CD4-positive, CD25-positive, alpha-beta regulatory T cell (primary cell): ENCODE results near the gene BAG5. TPM values are rescaled to one million over a fixed set of nuclear protein-coding genes. Genes with fewer than 3 reads are reported as not detected.
A peak's percentile ranks its signal among the peaks of the same experiment; 100 is the strongest.

Experiments used
- ATAC-seq, 2 donors: fragments of 150-1000 bp; cut with Tn5 transposase; one replicate each; pipeline ENCODE4 v1.10.0; 2021; ENCODE audit warnings: low read depth in 2 of 2, moderate number of reproducible peaks in 2 of 2, moderate library complexity in 1 of 2
- DNase-seq, 3 donors: peaks; one replicate each; pipeline versions ENCODE4 v3.0.0 to v3.0.0-alpha.2; 2012 to 2022; ENCODE audit warnings: mixed read lengths in 1 of 3
- H3K27ac ChIP-seq: one replicate; pipeline ENCODE4 v1.7.0; 2013; ENCODE audit warnings: mild to moderate bottlenecking, low read length; ENCODE audit not compliant: insufficient read depth, poor library complexity, severe bottlenecking
- H3K27me3 ChIP-seq: one replicate; pipeline ENCODE4 v1.7.0; 2013; ENCODE audit warnings: low read length; ENCODE audit not compliant: control insufficient read depth, insufficient read depth
- H3K36me3 ChIP-seq: one replicate; pipeline ENCODE4 v1.7.0; 2013; ENCODE audit warnings: mild to moderate bottlenecking, low read length, moderate library complexity; ENCODE audit not compliant: control insufficient read depth, insufficient read depth
- H3K4me1 ChIP-seq: 2 replicates; pipeline ENCODE4 v1.7.0; 2013; ENCODE audit warnings: mild to moderate bottlenecking, low read length; ENCODE audit not compliant: insufficient read depth, control insufficient read depth, poor library complexity, severe bottlenecking
- H3K4me3 ChIP-seq: one replicate; pipeline ENCODE4 v1.7.0; 2013; ENCODE audit warnings: low read depth, mild to moderate bottlenecking, low read length, moderate library complexity
- H3K9me3 ChIP-seq, 2 experiments: 1 replicate in 1 of 2; 2 replicates in 1 of 2; pipeline ENCODE4 v1.7.0; 2013; ENCODE audit warnings: low read length in 2 of 2, mild to moderate bottlenecking in 1 of 2, moderate library complexity in 1 of 2; ENCODE audit not compliant: control insufficient read depth in 2 of 2
- H3K27ac Mint-ChIP-seq, 3 donors: one replicate each; pipeline ENCODE4 v1.8.0; 2020 to 2022; ENCODE audit warnings: mild to moderate bottlenecking in 3 of 3, mixed read lengths in 3 of 3, moderate library complexity in 2 of 3
- H3K27me3 Mint-ChIP-seq: one replicate; pipeline ENCODE4 v1.8.0; 2022; ENCODE audit warnings: mild to moderate bottlenecking, mixed read lengths
- H3K36me3 Mint-ChIP-seq: one replicate; pipeline ENCODE4 v1.8.0; 2020; ENCODE audit warnings: mixed read lengths
- H3K4me1 Mint-ChIP-seq, 4 donors: one replicate each; pipeline ENCODE4 v1.8.0; 2020 to 2022; ENCODE audit warnings: mixed read lengths in 4 of 4, mild to moderate bottlenecking in 1 of 4
- H3K4me3 Mint-ChIP-seq, 4 donors: one replicate each; pipeline ENCODE4 v1.8.0; 2020 to 2022; ENCODE audit warnings: mild to moderate bottlenecking in 4 of 4, mixed read lengths in 4 of 4, moderate library complexity in 3 of 4
- H3K9me3 Mint-ChIP-seq, 7 donors: one replicate each; pipeline ENCODE4 v1.8.0; 2020 to 2022; ENCODE audit warnings: mixed read lengths in 7 of 7, mild to moderate bottlenecking in 3 of 7, moderate library complexity in 2 of 7
- polyA plus RNA-seq, 4 donors: library from polyadenylated mRNA; unstranded; fragments of 300-500 nt; fragmentation: Illumina TruSeq; gene quantifications; one replicate each; pipeline ENCODE4 v1.2.3, GENCODE V29; 2021
- total RNA-seq: library from RNA; stranded (reverse); gene quantifications from one replicate; pipeline ENCODE4 v1.2.3, GENCODE V29; 2022

The BAG5 gene
- total and polyA plus RNA-seq, 5 donors from 2014 or later = 31.8 to 42.4 (median 38.8) TPM

- Mint-ChIP-seq H3K4me1 (no peaks in the 10 kb centered on the region), H3K27me3 (no peaks in the 10 kb centered on the region), H3K36me3 (no peaks in the 10 kb centered on the region), H3K4me3 (no peak overlapping the region), H3K27ac (no peak overlapping the region), H3K9me3 (no peaks in the 10 kb centered on the region)
- ATAC-seq (no peak), DNase-seq (no peak)
- Histone ChIP-seq H3K27ac (no peak overlapping the region), H3K36me3 (no peaks in the 10 kb centered on the region), H3K4me3 (no peak overlapping the region), H3K4me1 (no peaks in the 10 kb centered on the region), H3K27me3 (no peaks in the 10 kb centered on the region), H3K9me3 (no peaks in the 10 kb centered on the region)
Observed at GRCh38 chr14:103538291-103539055, 24.0 kb downstream of the BAG5 start.

- H3K36me3 Mint-ChIP-seq = no peaks in the 10 kb centered on the region
- no peaks in the 10 kb centered on the region for H3K36me3 ChIP-seq
- no peak overlapping the region for H3K4me3 ChIP-seq
- DNase-seq (no peak), ATAC-seq (no peak)
- H3K9me3 ChIP-seq = no peaks in the 10 kb centered on the region
- no peaks in the 10 kb centered on the region for H3K27me3 Mint-ChIP-seq
- H3K4me1 ChIP-seq = no peaks in the 10 kb centered on the region
- H3K27ac ChIP-seq = no peak overlapping the region
- peak overlapping the region in 1 of 4 donors; percentile 68 for H3K4me3 Mint-ChIP-seq
- H3K27ac Mint-ChIP-seq = peak overlapping the region in 1 of 3 donors; percentile 87
- H3K9me3 Mint-ChIP-seq = no peaks in the 10 kb centered on the region
- no peaks in the 10 kb centered on the region for H3K4me1 Mint-ChIP-seq
- no peaks in the 10 kb centered on the region for H3K27me3 ChIP-seq
Observed at GRCh38 chr14:103537175-103537990, 25.1 kb downstream of the BAG5 start.

GRCh38 chr14:103536693-103537092, 25.8 kb downstream of the BAG5 start:
- Mint-ChIP-seq H3K27me3 (no peaks in the 10 kb centered on the region), H3K27ac (peak overlapping the region in 1 of 3 donors; percentile 87), H3K9me3 (no peaks in the 10 kb centered on the region), H3K36me3 (no peaks in the 10 kb centered on the region), H3K4me1 (peaks cover 0 to under 1% (median 0%) of the 10 kb centered on the region in 4 donors), H3K4me3 (peak overlapping the region in 1 of 4 donors; percentile 68)
- Histone ChIP-seq H3K4me3 (no peak overlapping the region), H3K4me1 (no peaks in the 10 kb centered on the region), H3K36me3 (no peaks in the 10 kb centered on the region), H3K9me3 (no peaks in the 10 kb centered on the region), H3K27me3 (no peaks in the 10 kb centered on the region), H3K27ac (no peak overlapping the region)
- ATAC-seq (no peak), DNase-seq (no peak)

DNA sequence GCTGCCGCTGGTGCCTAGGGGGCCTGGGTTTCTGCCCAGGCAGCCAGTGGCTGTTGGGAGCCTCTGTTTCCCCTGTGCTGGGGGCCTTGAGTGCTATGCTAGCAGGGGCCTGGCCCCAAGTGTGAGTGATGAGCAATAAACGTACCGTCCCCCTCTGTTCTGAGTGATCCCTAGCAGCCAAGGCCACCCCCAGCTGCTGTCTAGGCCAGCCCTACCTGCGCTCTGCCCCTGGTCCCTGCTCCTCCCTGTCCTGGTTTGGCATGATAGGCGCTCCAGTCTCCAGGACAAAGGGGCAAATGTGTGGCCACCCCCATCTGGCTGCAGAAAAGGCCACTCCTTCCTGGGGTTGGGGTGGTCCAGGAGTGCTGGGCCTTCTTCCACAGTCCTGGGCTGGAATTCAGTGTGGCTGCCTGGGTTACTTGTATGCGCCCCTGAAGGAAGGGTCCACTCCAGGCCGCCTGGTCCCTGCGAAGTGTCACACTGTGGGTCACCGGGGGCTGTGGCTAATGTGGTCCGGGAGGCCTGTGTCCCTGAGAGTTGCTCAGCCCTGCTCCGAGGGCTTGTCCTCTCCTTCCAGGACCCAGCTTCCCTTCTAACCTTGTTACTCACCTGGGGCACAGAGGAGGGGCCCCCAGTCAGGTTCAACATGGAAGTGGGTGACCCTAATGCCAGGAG, 26.4 kb downstream of the BAG5 start:
- Mint-ChIP-seq H3K27ac (no peak overlapping the region), H3K4me1 (peaks cover 0 to 7% (median 0%) of the 10 kb centered on the region in 4 donors), H3K27me3 (no peaks in the 10 kb centered on the region), H3K4me3 (no peak overlapping the region), H3K9me3 (no peaks in the 10 kb centered on the region), H3K36me3 (no peaks in the 10 kb centered on the region)
- Histone ChIP-seq H3K4me3 (no peak overlapping the region), H3K27ac (no peak overlapping the region), H3K4me1 (peaks cover 2% of the 10 kb centered on the region), H3K36me3 (no peaks in the 10 kb centered on the region), H3K9me3 (no peaks in the 10 kb centered on the region), H3K27me3 (no peaks in the 10 kb centered on the region)
- ATAC-seq (no peak), DNase-seq (no peak)

- no peaks in the 10 kb centered on the region for H3K27me3 ChIP-seq
- H3K27ac ChIP-seq = no peak overlapping the region
- Mint-ChIP-seq H3K27me3 (no peaks in the 10 kb centered on the region), H3K4me3 (no peak overlapping the region), H3K36me3 (no peaks in the 10 kb centered on the region), H3K27ac (no peak overlapping the region), H3K4me1 (peaks cover 0 to 13% (median 3%) of the 10 kb centered on the region in 4 donors), H3K9me3 (no peaks in the 10 kb centered on the region)
- DNase-seq (no peak), ATAC-seq (no peak)
- H3K4me3 ChIP-seq = no peak overlapping the region
- H3K9me3 ChIP-seq = no peaks in the 10 kb centered on the region
- no peaks in the 10 kb centered on the region for H3K36me3 ChIP-seq
- H3K4me1 ChIP-seq = peaks cover 9% of the 10 kb centered on the region
Observed at GRCh38 chr14:103535081-103535890, 27.2 kb downstream of the BAG5 start.

GRCh38 chr14:103534576-103535061, 27.8 kb downstream of the BAG5 start:
- Histone ChIP-seq H3K4me1 (peaks cover 14% of the 10 kb centered on the region), H3K27ac (no peak overlapping the region), H3K9me3 (no peaks in the 10 kb centered on the region), H3K4me3 (no peak overlapping the region), H3K36me3 (no peaks in the 10 kb centered on the region), H3K27me3 (no peaks in the 10 kb centered on the region)
- no peak overlapping the region for H3K27ac Mint-ChIP-seq
- no peaks in the 10 kb centered on the region for H3K36me3 Mint-ChIP-seq
- ATAC-seq (no peak), DNase-seq (no peak)
- H3K4me1 Mint-ChIP-seq = peaks cover 0 to 20% (median 8%) of the 10 kb centered on the region in 4 donors
- no peak overlapping the region for H3K4me3 Mint-ChIP-seq
- H3K27me3 Mint-ChIP-seq = no peaks in the 10 kb centered on the region
- H3K9me3 Mint-ChIP-seq = no peaks in the 10 kb centered on the region

DNA sequence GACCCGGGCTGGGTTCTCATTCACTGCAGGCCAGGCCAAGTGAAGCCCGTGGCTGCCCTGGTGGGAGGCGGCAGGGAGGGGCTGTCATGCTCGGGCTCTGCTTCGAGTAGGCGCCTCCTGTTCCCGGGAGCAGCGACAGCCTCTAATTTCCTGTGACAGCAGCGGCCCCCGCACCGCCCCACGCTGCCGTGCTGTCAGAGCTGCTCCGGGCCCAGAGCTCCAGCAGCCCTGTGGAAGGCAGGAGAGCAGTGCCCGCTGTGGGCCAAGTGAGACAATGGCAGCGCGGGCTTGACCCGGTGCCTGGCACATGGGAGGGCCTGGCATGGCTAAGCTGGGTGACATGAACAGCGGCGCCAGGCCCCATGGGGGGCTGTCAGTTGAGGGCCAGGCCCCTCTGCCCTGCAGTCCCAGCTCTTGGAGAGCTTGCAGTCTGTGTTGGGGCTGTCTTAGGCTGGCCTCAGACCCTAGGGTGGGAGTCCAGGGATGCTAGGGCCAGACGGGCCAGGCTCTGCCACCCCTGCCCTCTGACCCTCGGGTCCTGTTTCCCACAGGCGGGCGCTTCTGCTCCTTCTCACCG, 28.4 kb downstream of the BAG5 start:
- Histone ChIP-seq H3K9me3 (no peaks in the 10 kb centered on the region), H3K4me1 (peaks cover 19% of the 10 kb centered on the region), H3K27me3 (no peaks in the 10 kb centered on the region), H3K4me3 (no peak overlapping the region), H3K36me3 (no peaks in the 10 kb centered on the region), H3K27ac (no peak overlapping the region)
- Mint-ChIP-seq H3K27ac (no peak overlapping the region), H3K9me3 (peaks cover 0 to 1% (median 0%) of the 10 kb centered on the region in 7 donors), H3K36me3 (no peaks in the 10 kb centered on the region), H3K27me3 (no peaks in the 10 kb centered on the region), H3K4me3 (no peak overlapping the region), H3K4me1 (peaks cover 0 to 23% (median 9%) of the 10 kb centered on the region in 4 donors)
- ATAC-seq (no peak), DNase-seq (no peak)
